Caco-2 (cell line): ENCODE results near the gene PCBD1. TPM values are rescaled to one million over a fixed set of nuclear protein-coding genes. Genes with fewer than 3 reads are reported as not detected.

Experiments used
- BruUV-seq: library from RNA; stranded (reverse); fragments of 400-500 nt; replicated peaks from 2 replicates; lab custom pipeline; 2021; lab: Mats Ljungman, UMichigan
- CTCF ChIA-PET: fragments of 300-600 bp; sonication (Branson Sonifier 250); formaldehyde crosslinking; loops from one replicate; lab custom pipeline; 2022; ENCODE audit warnings: antibody characterized with exemption; lab: Charles Lee
- POLR2A ChIA-PET: fragments of 300-600 bp; sonication (Branson Sonifier 250); formaldehyde crosslinking; loops from one replicate; lab custom pipeline; 2022; ENCODE audit warnings: antibody characterized with exemption; lab: Charles Lee
- DNase-seq, 2 experiments: peaks; one replicate each; pipeline versions ENCODE4 v3.0.0 to v3.0.0-alpha.2; 2020 to 2022
- H3K27me3 ChIP-seq: replicated peaks from 2 replicates; pipeline ENCODE4 v1.6.0; 2011; ENCODE audit warnings: low read length; ENCODE audit not compliant: control insufficient read depth, insufficient read depth
- H3K36me3 ChIP-seq: 2 replicates; pipeline ENCODE4 v1.5.1; 2011; ENCODE audit warnings: low read length; ENCODE audit not compliant: control insufficient read depth, insufficient read depth
- H3K4me1 ChIP-seq: fragments of 250-450 bp; sonication (Bioruptor Pico); 2 replicates; pipeline ENCODE4 v1.5.1; 2020; ENCODE audit warnings: mild to moderate bottlenecking
- H3K4me3 ChIP-seq: 2 replicates; pipeline ENCODE4 v1.5.1; 2011; ENCODE audit warnings: low read depth, mild to moderate bottlenecking, control low read depth, low read length
- H3K9me3 ChIP-seq: fragments of 250-450 bp; sonication (Bioruptor Pico); 2 replicates; pipeline ENCODE4 v1.5.1; 2020; ENCODE audit warnings: mild to moderate bottlenecking, moderate library complexity
- H3K27ac Mint-ChIP-seq: one replicate; pipeline ENCODE4 v1.8.0; 2022; ENCODE audit warnings: mixed read lengths; ENCODE audit not compliant: unreplicated experiment
- H3K27me3 Mint-ChIP-seq: one replicate; pipeline ENCODE4 v1.8.0; 2022; ENCODE audit warnings: mixed read lengths; ENCODE audit not compliant: insufficient read depth, unreplicated experiment
- H3K36me3 Mint-ChIP-seq: one replicate; pipeline ENCODE4 v1.8.0; 2022; ENCODE audit warnings: mild to moderate bottlenecking, mixed read lengths; ENCODE audit not compliant: insufficient read depth, unreplicated experiment
- H3K4me1 Mint-ChIP-seq: one replicate; pipeline ENCODE4 v1.8.0; 2022; ENCODE audit warnings: low read depth, mixed read lengths; ENCODE audit not compliant: unreplicated experiment
- H3K4me3 Mint-ChIP-seq: one replicate; pipeline ENCODE4 v1.8.0; 2022; ENCODE audit warnings: mild to moderate bottlenecking, moderate library complexity, mixed read lengths; ENCODE audit not compliant: unreplicated experiment
- H3K9me3 Mint-ChIP-seq: one replicate; pipeline ENCODE4 v1.8.0; 2022; ENCODE audit warnings: mixed read lengths; ENCODE audit not compliant: unreplicated experiment
- CTCF ChIP-seq, 2 experiments: fragments of 200-600 bp in 1 of 2; IDR thresholded peaks; 1 replicate in 1 of 2; 2 replicates in 1 of 2; pipeline versions ENCODE4 v1.5.1 to v1.8.0; 2011 to 2022; ENCODE audit warnings: antibody characterized with exemption in 1 of 2, control low read depth in 1 of 2, inconsistent platforms in 1 of 2, low read depth in 1 of 2, low read length in 1 of 2, mild to moderate bottlenecking in 1 of 2, moderate library complexity in 1 of 2; ENCODE audit not compliant: insufficient read depth in 1 of 2, severe bottlenecking in 1 of 2, unreplicated experiment in 1 of 2
- intact Hi-C: fragments of 100-400 bp; cut with micrococcal nuclease; formaldehyde crosslinking; loops from one replicate; pipeline ENCODE4 v1.10.0; 2022; ENCODE audit not compliant: unreplicated experiment
- total RNA-seq: library from RNA; stranded (reverse); gene quantifications from 2 replicates; pipeline ENCODE4 v1.2.3, GENCODE V29; 2022

The PCBD1 gene
- total RNA-seq, 1 experiment from 2014 or later: 252 TPM

- H3K36me3 ChIP-seq: peaks cover 2% of the 10 kb centered on the region
- TF ChIP-seq CTCF (IDR thresholded peaks at IDR 0.05; ENCODE audit: insufficient read depth in 1 of 2, low read depth in 1 of 2, low read length in 1 of 2, severe bottlenecking in 1 of 2, unreplicated experiment in 1 of 2): no peak
- no TSS peak for BruUV-seq
- Mint-ChIP-seq H3K9me3 (no peaks in the 10 kb centered on the region), H3K4me1 (peaks cover 22% of the 10 kb centered on the region), H3K27ac (no peak overlapping the region), H3K36me3 (peaks cover 62% of the 10 kb centered on the region), H3K27me3 (no peaks in the 10 kb centered on the region), H3K4me3 (no peak overlapping the region)
- CTCF ChIA-PET: no interaction called here
- no peak overlapping the region for H3K4me3 ChIP-seq
- H3K27me3 ChIP-seq: no peaks in the 10 kb centered on the region
- peaks cover 16% of the 10 kb centered on the region for H3K4me1 ChIP-seq
- no peaks in the 10 kb centered on the region for H3K9me3 ChIP-seq
- POLR2A ChIA-PET: no interaction called here
- DNase-seq: no peak
- intact Hi-C loops: loop anchor here (2.0 kb wide), 1 partner anchor 14 kb away; no protein-coding TSS in a partner anchor
These were observed 29.6 kb downstream of the PCBD1 start for GRCh38 chr10:70858759-70859158.

- no peak overlapping the region for H3K4me3 Mint-ChIP-seq
- H3K36me3 Mint-ChIP-seq: peaks cover 66% of the 10 kb centered on the region
- no peaks in the 10 kb centered on the region for H3K27me3 Mint-ChIP-seq
- no peaks in the 10 kb centered on the region for H3K9me3 Mint-ChIP-seq
- Histone ChIP-seq H3K4me1 (peaks cover 33% of the 10 kb centered on the region), H3K9me3 (no peaks in the 10 kb centered on the region), H3K36me3 (peaks cover 4% of the 10 kb centered on the region), H3K4me3 (no peak overlapping the region), H3K27me3 (no peaks in the 10 kb centered on the region)
- intact Hi-C loops: no loop called here
- no TSS peak for BruUV-seq
- H3K27ac Mint-ChIP-seq: no peak overlapping the region
- POLR2A ChIA-PET: no interaction called here
- TF ChIP-seq CTCF (IDR thresholded peaks at IDR 0.05; ENCODE audit: insufficient read depth in 1 of 2, low read depth in 1 of 2, low read length in 1 of 2, severe bottlenecking in 1 of 2, unreplicated experiment in 1 of 2): no peak
- H3K4me1 Mint-ChIP-seq: peaks cover 45% of the 10 kb centered on the region
- DNase-seq: no peak
- CTCF ChIA-PET: no interaction called here
These were observed 31.9 kb downstream of the PCBD1 start for GRCh38 chr10:70856454-70856853.

GRCh38 chr10:70853457-70853856, 34.9 kb downstream of the PCBD1 start:
- H3K4me3 Mint-ChIP-seq: no peak overlapping the region
- intact Hi-C loops: no loop called here

More at GRCh38 chr10:70853457-70853856, 34.9 kb downstream of the PCBD1 start:
- BruUV-seq: no TSS peak
- POLR2A ChIA-PET: interaction anchor here (0.9 kb wide), 1 partner anchor 8 kb away, joined by 3 read pairs; no protein-coding TSS in a partner anchor
- H3K27ac Mint-ChIP-seq: no peak overlapping the region
- no peak for DNase-seq
- CTCF ChIA-PET: interaction anchor here (0.7 kb wide), 1 partner anchor 21 kb away, joined by 3 read pairs; no protein-coding TSS in a partner anchor
- Histone ChIP-seq H3K27me3 (no peaks in the 10 kb centered on the region), H3K4me3 (no peak overlapping the region), H3K36me3 (peaks cover 3% of the 10 kb centered on the region), H3K9me3 (no peaks in the 10 kb centered on the region), H3K4me1 (peaks cover 59% of the 10 kb centered on the region)
- H3K9me3 Mint-ChIP-seq: no peaks in the 10 kb centered on the region
- peaks cover 65% of the 10 kb centered on the region for H3K4me1 Mint-ChIP-seq
- H3K27me3 Mint-ChIP-seq: no peaks in the 10 kb centered on the region
- TF ChIP-seq CTCF (IDR thresholded peaks at IDR 0.05; ENCODE audit: insufficient read depth in 1 of 2, low read depth in 1 of 2, low read length in 1 of 2, severe bottlenecking in 1 of 2, unreplicated experiment in 1 of 2): no peak
- peaks cover 59% of the 10 kb centered on the region for H3K36me3 Mint-ChIP-seq
